ENCODE results near the gene SYTL2.

Gene SYTL2

DNA sequence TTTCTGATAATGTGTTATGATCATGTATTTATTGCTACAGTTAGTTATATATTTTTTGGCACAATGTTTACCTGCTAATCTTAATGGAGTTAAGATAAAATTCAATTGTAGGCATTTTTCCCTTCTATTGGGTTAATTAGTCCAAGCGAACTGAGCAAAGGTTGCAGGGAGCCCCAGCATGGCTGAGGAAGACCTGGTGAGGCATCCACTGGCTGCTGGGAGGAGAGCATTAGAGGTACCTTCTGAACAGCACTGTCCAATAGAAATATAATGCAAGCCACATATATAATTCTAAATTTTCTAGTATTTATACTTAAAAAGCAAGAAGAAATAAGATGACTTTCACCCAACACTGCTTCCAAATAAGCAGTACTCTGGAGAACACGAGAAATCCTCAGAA is 163.9 kb downstream of the SYTL2 start:
- no peak for DNase-seq
- Histone ChIP-seq H3K4me1 (ENCODE audit: control extremely low read depth in 1 of 4, control insufficient read depth in 4 of 4, insufficient read depth in 4 of 4, low read length in 3 of 4) (peaks cover 6 to 21% (median 12%) of the 10 kb centered on the region in 4 experiments), H3K27me3 (replicated peaks in 2 of 5; ENCODE audit: control insufficient read depth in 4 of 5, insufficient read depth in 5 of 5, low read length in 4 of 5) (peaks cover 0 to 19% (median 7%) of the 10 kb centered on the region in 5 experiments), H3K9me3 (ENCODE audit: control extremely low read depth in 1 of 5, control insufficient read depth in 4 of 5, insufficient read depth in 2 of 5, low read depth in 1 of 5, low read length in 4 of 5) (no peaks in the 10 kb centered on the region), H3K4me3 (ENCODE audit: control insufficient read depth in 1 of 7, extremely low read depth in 1 of 7, insufficient read depth in 4 of 7, low read depth in 2 of 7, low read length in 6 of 7) (peak overlapping the region in 6 of 7 experiments; percentile 87 to 99 (median 90)), H3K36me3 (ENCODE audit: control insufficient read depth in 4 of 4, insufficient read depth in 4 of 4, low read length in 3 of 4) (peaks cover 2 to 17% (median 5%) of the 10 kb centered on the region in 4 experiments), H3K27ac (ENCODE audit: insufficient read depth in 1 of 2, low read depth in 1 of 2, low read length in 2 of 2, poor library complexity in 1 of 2, severe bottlenecking in 2 of 2) (peak overlapping the region; percentile 81 to 84)
- WGBS (ENCODE audit: insufficient coverage): no CpG with 5 or more reads among the region's 2 CpGs
- ChIA-PET POLR2A (interaction anchor here (1.3 kb wide), 1 partner anchor 19 kb away, joined by 4 read pairs; the partner anchor contains the start of gene TMEM126B), CTCF (interaction anchor here (1.2 to 1.9 kb wide), 6 partner anchors 9 to 19 kb away, joined by 3 to 10 read pairs (median 4); partner anchors contain the start of gene TMEM126B)

All from common myeloid progenitor, CD34-positive (primary cell).